Activated CD8-positive, alpha-beta memory T cell treated with anti-CD3 and anti-CD28 coated beads for 36 hours (primary cell): ENCODE measurements around the gene ABCB6. TPM values are rescaled to one million over a fixed set of nuclear protein-coding genes. Genes with fewer than 3 reads are reported as not detected.
"Not testable (repeated sequence)": the region's sequence is repeated elsewhere in the genome, so short reads cannot be mapped to it uniquely, and the experiment has no call there.

Experiments used
- CTCF ChIA-PET: fragments of 350-600 bp; sonication (Branson Sonifier 250); formaldehyde crosslinking; loops from one replicate; lab custom pipeline; 2021; ENCODE audit warnings: antibody characterized with exemption; lab: Charles Lee
- POLR2A ChIA-PET: fragments of 350-600 bp; sonication (Branson Sonifier 250); formaldehyde crosslinking; loops from one replicate; lab custom pipeline; 2021; ENCODE audit warnings: antibody characterized with exemption; lab: Charles Lee
- total RNA-seq, 2 experiments: library from RNA; stranded (reverse); gene quantifications; one replicate each; pipeline ENCODE4 v1.2.3, GENCODE V29; 2021

ABCB6 gene
- total RNA-seq, result 10 to 100 TPM; 20.8 to 25.6 TPM

DNA sequence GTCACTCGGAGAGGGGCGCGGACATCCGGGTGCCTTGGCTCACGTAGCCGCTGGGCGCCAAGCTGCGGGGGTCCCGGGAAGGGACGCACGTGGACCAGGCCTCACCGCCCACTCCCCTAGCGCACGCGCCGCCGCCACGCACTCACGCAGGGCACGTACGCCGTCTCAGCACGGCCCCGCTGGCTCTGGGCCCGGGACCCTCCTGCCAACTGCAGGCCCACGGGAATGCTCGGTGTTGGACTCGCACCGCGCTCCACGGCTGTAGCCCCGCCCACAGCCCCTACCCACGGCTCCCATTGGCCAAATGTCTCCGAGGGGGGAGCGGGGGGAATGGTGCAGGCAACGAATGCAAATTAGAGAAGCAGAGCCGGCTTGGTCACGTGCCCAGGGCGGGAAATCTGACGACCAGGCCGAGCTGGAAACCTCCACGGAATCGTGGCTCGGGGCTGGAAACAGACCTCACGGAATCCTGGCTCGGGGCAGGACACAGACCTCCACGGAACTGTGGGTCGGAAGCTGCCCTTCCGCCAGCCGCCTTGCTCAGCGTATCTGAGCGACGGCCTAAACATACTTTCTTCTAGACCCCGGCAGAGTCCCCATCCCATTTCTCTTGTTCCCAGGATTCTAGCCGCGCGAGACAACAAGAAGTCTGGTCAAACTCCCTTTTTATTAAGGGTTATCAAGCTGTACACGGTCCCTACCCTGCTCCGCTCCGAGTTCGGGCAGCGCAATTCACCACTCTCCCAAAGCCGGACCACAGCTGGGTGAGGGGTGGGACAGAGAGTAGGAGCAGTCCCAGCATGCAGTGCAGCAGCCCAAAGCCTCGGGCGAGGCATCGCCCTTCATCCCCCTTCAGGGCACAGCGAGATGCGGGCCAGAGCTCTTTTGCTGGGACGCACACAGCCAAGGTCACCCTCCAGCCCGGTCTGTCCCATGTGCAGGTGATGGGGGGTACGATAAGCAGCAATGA lies at the start of gene ABCB6:
Gene ABCB6 (minus strand): TSS at position 227 of the 970 bp plus-strand sequence. CDS start 285 bp downstream, outside the sequence.
- ChIA-PET POLR2A (interaction anchor here (0.5 to 3.1 kb wide), 17 partner anchors 10 to 76 kb away, joined by 3 to 23 read pairs (median 6); partner anchors contain the start of genes ANKZF1, ATG9A, CNPPD1 and DNAJB2), CTCF (interaction anchor here (1.2 to 3.7 kb wide), 8 partner anchors 8 to 160 kb away, joined by 4 to 14 read pairs (median 6); partner anchors contain the start of genes ANKZF1, ATG9A and DNAJB2)

- CTCF ChIA-PET, result interaction anchor here (0.7 to 2.4 kb wide), 2 partner anchors 10 to 29 kb away, joined by 3 to 9 read pairs; partner anchors contain the start of gene DNAJB2
- POLR2A ChIA-PET, result no interaction called here
Observed at GRCh38 chr2:219268294-219268693, 49.5 kb upstream of the ABCB6 start.

DNA sequence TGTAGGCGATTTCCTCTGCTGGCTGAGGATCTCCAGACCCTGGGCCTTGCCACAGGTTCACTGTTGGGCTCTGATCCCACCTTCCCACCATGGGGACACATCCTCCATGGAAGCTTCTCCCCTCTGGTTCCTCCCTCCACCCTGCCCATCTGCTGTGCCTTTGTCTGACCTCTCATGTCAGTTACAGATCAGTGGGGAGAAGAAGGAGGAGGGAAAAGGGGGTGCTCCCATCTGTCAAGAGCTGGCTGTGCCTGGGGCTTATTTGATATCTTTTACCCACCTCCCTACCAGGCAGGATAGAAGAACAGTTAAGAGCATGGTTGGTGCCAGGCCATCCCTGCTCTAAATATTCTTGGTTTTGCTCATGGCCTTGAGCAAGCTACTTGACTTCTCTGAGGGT lies 48.1 kb upstream of the ABCB6 start:
- ChIA-PET CTCF (no interaction called here), POLR2A (no interaction called here)

- POLR2A ChIA-PET, result no interaction called here
Observed at GRCh38 chr2:219266232-219266631, 47.5 kb upstream of the ABCB6 start.

DNA sequence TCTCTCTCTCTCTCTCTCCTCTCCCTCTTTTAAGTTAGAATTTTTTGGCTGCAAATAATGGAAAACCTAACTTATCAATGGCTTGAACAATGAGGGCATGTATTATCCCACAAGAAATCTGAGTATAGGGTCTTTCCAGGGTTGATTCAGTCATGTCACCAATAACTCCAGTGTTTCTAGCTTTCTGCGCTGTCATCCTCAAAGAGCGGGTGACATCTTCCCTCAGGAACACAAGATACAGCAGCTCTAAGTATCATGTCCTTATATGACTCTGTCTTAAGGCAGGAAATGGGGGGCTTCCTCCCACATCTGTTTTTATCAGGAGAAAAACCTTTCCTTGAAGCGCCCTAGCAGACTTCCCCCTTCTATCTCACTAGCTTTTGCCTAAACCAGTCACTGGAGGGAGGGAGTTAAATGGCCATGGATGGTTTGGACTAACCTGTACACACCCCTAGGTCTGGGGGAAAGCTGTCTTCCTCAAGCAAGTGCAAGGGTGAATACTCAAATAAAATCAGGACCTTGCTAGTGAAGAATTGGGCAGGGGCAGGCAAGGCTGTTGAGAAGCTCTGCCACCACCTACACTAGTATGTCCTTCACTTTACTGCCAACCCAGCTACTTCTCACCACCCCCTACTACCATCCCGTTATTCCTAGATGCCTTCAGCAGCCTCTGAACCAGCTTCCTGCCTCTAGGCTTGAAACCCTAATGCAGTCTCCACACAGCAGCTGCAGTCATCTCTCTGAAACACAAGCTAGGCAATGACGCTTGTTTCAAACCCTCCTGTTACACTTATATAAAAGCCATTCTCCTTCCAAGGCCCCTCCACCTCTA lies 42.5 kb upstream of the ABCB6 start:
- CTCF ChIA-PET, result interaction anchor here (1.4 to 1.5 kb wide), 3 partner anchors 13 to 106 kb away, joined by 3 to 7 read pairs (median 5); no protein-coding TSS in a partner anchor
- POLR2A ChIA-PET, result interaction anchor here (0.6 kb wide), 1 partner anchor 12 kb away, joined by 3 read pairs; no protein-coding TSS in a partner anchor

More at GRCh38 chr2:219266232-219266631, 47.5 kb upstream of the ABCB6 start:
- CTCF ChIA-PET, result interaction anchor here (1.1 kb wide), 1 partner anchor 29 kb away, joined by 4 read pairs; no protein-coding TSS in a partner anchor

- POLR2A ChIA-PET, result not testable (repeated sequence)
- CTCF ChIA-PET, result interaction anchor here (0.7 to 2.0 kb wide), 3 partner anchors 11 to 36 kb away, joined by 3 to 8 read pairs (median 3); no protein-coding TSS in a partner anchor
Observed at GRCh38 chr2:219258942-219259341, 40.2 kb upstream of the ABCB6 start.

DNA sequence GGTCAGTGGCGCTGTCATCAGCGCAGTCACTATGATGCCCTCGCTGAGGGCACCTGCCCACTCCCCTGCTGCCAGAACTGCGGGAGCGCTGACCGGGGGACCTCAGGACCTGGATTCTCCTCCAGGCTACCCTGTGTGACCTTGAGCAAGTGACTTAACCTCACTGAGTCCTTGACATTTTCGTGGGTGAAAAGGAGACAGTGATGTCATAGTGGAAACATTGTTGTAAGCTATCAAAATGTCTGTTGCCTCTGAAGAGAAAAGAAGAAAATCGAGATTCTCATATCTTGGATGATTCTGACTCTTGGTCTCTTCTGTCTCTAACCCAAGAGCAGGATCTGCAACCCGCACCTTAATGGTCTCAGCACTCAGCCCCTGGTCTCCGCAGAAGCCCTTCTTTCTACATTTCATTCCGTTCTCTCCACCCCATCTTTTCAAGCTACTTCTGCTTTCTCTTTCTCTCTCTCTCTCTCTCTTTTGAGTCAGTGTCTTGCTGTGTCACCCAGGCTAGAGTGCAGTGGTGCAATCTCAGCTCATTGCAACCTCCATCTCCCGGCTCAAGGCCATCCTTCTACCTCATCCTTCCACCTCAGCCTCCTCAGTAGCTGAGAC lies 35.9 kb upstream of the ABCB6 start:
- POLR2A ChIA-PET, result interaction anchor here (1.3 to 5.1 kb wide), 7 partner anchors 10 to 78 kb away, joined by 6 to 57 read pairs (median 20); partner anchors contain the start of genes ABCB6, ANKZF1, ATG9A and CNPPD1

DNA sequence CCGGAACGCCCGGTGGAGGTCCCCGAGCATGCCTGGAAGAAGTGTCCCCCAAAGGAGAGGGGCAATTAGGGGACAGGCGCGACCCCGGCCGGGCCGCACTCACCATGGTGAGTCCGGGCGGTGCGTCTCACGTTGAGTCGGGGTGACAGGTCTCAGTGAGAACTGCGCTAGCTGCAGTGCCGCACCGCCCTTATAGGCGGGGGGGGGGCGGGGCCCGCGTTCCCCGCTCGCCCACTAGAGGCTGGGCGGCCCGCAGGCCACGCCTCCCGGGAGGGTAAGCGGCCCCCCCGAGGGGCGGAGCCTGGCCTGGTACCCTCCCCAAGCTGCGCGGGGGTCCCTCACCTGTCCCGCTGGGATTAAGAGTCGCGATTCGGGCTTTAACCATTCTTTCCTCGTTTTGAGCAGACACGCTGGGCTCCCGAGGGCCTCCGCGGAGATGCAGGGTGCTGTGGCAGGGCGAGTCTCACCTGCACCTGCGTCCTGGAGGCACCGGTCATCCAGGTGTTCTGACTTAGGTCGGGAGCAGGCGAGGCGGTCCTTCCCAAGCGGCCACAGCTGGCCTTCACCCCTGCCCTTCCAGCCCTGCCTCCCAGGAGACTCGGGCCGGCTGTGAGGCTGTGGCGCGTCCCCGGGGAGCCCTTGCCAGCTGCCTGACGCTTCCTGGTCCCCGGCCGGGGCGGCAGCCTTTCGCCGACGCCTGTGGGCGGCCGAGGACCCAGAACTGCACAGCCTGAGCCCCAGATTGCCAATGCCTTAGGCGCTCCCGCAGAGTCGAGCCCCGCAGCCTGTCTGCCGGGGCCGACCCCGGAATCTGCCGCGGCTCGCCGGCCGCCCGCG lies 35.2 kb upstream of the ABCB6 start, which contains the start of gene TUBA4A:
Gene TUBA4A (minus strand): TSS at position 166 of the 837 bp plus-strand sequence. CDS start 60 bp downstream, at position 106.
- CTCF ChIA-PET, result interaction anchor here (0.6 to 6.4 kb wide), 7 partner anchors 8 to 274 kb away, joined by 3 to 56 read pairs (median 6); partner anchors contain the start of genes DNAJB2, GLB1L, NHEJ1 and STK16
- POLR2A ChIA-PET, result interaction anchor here (0.6 to 5.1 kb wide), 10 partner anchors 9 to 134 kb away, joined by 4 to 57 read pairs (median 12); partner anchors contain the start of genes ABCB6, ANKZF1, ATG9A and CNPPD1

More for the DNA sequence above, 35.9 kb upstream of the ABCB6 start:
- CTCF ChIA-PET, result interaction anchor here (1.0 to 6.4 kb wide), 5 partner anchors 9 to 46 kb away, joined by 4 to 56 read pairs (median 6); partner anchors contain the start of genes DNAJB2, GLB1L and STK16

GRCh38 chr2:219252900-219253752 lies 34.4 kb upstream of the ABCB6 start, which contains the start of gene TUBA4B:
Gene TUBA4B (plus strand): TSS chr2:219253243. CDS start chr2:219253408, 165 bp downstream.
- CTCF ChIA-PET, result interaction anchor here (0.6 to 6.4 kb wide), 7 partner anchors 14 to 273 kb away, joined by 3 to 56 read pairs (median 5); partner anchors contain the start of genes ANKZF1, ATG9A, DNAJB2 and NHEJ1
- POLR2A ChIA-PET, result interaction anchor here (0.5 to 5.1 kb wide), 17 partner anchors 8 to 853 kb away, joined by 3 to 57 read pairs (median 8); partner anchors contain the start of genes ABCB6, ANKZF1, ATG9A and CTDSP1

- POLR2A ChIA-PET, result interaction anchor here (0.5 to 5.1 kb wide), 17 partner anchors 8 to 853 kb away, joined by 3 to 57 read pairs (median 6); partner anchors contain the start of genes ABCB6, ANKZF1, ATG9A and CNPPD1
- CTCF ChIA-PET, result interaction anchor here (0.9 to 6.4 kb wide), 7 partner anchors 13 to 93 kb away, joined by 3 to 56 read pairs (median 5); partner anchors contain the start of genes ANKZF1, ATG9A, DNAJB2 and NHEJ1
Observed at GRCh38 chr2:219252570-219252899, 33.8 kb upstream of the ABCB6 start.

DNA sequence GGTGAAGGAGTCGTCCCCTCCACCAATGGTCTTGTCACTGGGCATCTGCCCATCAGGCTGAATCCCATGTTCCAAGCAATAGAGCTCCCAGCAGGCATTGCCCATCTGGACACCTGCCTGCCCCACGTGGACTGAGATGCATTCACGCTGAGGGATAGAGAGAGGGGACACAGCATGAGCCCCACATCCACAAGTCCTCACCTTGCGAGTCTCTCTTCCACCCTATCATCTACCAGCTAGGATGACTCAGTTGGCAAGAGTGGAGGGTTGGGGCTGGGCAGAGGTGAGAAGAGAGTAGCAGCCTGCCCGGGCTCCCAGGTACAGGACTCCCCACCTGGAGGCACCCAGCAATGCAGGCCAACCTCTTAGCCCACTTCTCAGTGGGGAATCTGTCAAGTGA lies 33.3 kb upstream of the ABCB6 start:
- POLR2A ChIA-PET, result interaction anchor here (0.5 to 5.1 kb wide), 8 partner anchors 20 to 310 kb away, joined by 3 to 57 read pairs (median 6); partner anchors contain the start of genes ANKZF1, ATG9A, CNPPD1 and DNAJB2

GRCh38 chr2:219251656-219252055 lies 32.9 kb upstream of the ABCB6 start:
- ChIA-PET CTCF (interaction anchor here (0.9 to 6.4 kb wide), 6 partner anchors 14 to 92 kb away, joined by 3 to 56 read pairs (median 8); partner anchors contain the start of genes ANKZF1, ATG9A, DNAJB2 and NHEJ1), POLR2A (interaction anchor here (0.8 to 5.1 kb wide), 6 partner anchors 19 to 75 kb away, joined by 3 to 37 read pairs (median 4); partner anchors contain the start of genes ANKZF1, ATG9A, CNPPD1 and DNAJB2)

More for the DNA sequence above, 33.3 kb upstream of the ABCB6 start:
- CTCF ChIA-PET, result interaction anchor here (0.9 to 6.4 kb wide), 6 partner anchors 14 to 93 kb away, joined by 3 to 56 read pairs (median 8); partner anchors contain the start of genes ANKZF1, ATG9A, DNAJB2 and NHEJ1

DNA sequence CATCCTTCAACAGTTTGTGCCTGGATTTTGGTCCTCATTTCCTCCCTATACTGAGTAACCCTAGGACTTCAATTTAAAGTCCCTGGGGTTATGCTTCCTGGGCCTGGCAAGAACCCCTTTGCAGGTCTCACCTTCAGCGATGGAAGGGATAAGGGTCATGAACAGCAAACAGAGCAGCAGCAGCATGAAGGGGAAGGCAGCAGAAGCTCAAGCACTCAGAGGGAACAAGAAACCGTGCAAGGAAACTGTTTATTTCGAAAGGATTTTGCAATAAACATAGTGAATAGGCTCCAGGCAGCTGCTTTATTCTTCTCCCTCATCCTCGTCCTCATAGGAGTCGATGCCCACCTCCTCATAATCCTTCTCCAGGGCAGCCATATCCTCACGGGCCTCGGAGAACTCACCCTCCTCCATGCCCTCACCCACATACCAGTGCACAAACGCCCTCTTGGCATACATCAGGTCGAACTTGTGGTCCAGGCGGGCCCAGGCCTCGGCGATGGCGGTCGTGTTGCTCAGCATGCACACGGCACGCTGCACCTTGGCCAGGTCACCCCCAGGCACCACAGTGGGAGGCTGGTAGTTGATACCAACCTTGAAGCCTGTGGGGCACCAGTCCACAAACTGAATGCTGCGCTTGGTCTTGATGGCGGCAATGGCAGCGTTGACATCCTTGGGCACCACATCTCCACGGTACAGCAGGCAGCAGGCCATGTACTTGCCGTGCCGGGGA lies 31.5 kb upstream of the ABCB6 start:
- ChIA-PET CTCF (interaction anchor here (0.9 to 6.2 kb wide), 7 partner anchors 20 to 86 kb away, joined by 3 to 35 read pairs (median 5); partner anchors contain the start of genes ANKZF1, ATG9A and DNAJB2), POLR2A (interaction anchor here (1.3 to 5.1 kb wide), 4 partner anchors 20 to 29 kb away, joined by 4 to 37 read pairs (median 13); partner anchors contain the start of genes ANKZF1, ATG9A and DNAJB2)
